Panc1 (cell line): Measurements from ENCODE around the gene ANO6.

ENCODE experiments used
- POLR2AphosphoS5 ChIP-seq: IDR thresholded peaks from 2 replicates; pipeline ENCODE4 v1.6.1; 2012; ENCODE audit warnings: mild to moderate bottlenecking, low read depth, low read length, moderate library complexity
- SIN3A ChIP-seq: IDR thresholded peaks from 2 replicates; pipeline ENCODE4 v1.6.1; 2012; ENCODE audit warnings: low read depth, mild to moderate bottlenecking, low read length, moderate library complexity, borderline replicate concordance; ENCODE audit not compliant: insufficient read depth
- TCF7L2 ChIP-seq: IDR thresholded peaks from 2 replicates; pipeline ENCODE4 v1.6.1; 2011; ENCODE audit warnings: mild to moderate bottlenecking, low read depth, low read length, inconsistent platforms
- TF ChIP-seq, protein P1 (sequence below): fragments of 450-650 bp; IDR thresholded peaks from 2 replicates; pipeline ENCODE4 v1.5.1; 2017; ENCODE audit warnings: mild to moderate bottlenecking
- TF ChIP-seq, protein P2 (sequence below), 2 experiments: IDR thresholded peaks; 2 replicates each; pipeline ENCODE4 v1.6.1; 2011 to 2012; ENCODE audit warnings: low read depth in 2 of 2, control low read depth in 1 of 2, low read length in 1 of 2, mild to moderate bottlenecking in 1 of 2, moderate library complexity in 1 of 2; ENCODE audit not compliant: insufficient read depth in 1 of 2

DNA sequence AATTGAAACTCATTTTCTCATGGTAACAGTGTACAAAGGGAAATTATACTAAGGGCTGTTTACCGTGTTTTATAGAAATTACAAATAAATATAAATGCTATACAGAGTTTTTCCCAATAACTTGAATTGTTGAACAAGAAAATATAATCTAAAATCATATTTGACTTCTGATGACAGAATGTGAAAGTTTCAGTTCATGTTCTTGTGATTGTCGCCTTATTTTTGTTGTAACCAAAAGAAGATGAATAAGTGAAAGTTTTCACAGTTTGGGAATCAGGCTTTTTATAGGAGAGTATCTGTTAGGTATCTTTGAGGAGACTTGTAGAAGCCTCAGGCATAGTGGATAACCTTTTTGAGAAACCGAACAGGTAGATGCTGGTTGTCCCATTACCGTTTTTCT, 28.1 kb downstream of the ANO6 start:
- TF ChIP-seq, protein P1, sequence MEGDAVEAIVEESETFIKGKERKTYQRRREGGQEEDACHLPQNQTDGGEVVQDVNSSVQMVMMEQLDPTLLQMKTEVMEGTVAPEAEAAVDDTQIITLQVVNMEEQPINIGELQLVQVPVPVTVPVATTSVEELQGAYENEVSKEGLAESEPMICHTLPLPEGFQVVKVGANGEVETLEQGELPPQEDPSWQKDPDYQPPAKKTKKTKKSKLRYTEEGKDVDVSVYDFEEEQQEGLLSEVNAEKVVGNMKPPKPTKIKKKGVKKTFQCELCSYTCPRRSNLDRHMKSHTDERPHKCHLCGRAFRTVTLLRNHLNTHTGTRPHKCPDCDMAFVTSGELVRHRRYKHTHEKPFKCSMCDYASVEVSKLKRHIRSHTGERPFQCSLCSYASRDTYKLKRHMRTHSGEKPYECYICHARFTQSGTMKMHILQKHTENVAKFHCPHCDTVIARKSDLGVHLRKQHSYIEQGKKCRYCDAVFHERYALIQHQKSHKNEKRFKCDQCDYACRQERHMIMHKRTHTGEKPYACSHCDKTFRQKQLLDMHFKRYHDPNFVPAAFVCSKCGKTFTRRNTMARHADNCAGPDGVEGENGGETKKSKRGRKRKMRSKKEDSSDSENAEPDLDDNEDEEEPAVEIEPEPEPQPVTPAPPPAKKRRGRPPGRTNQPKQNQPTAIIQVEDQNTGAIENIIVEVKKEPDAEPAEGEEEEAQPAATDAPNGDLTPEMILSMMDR = no peak
- TF ChIP-seq SIN3A = no peak
- no peak for TF ChIP-seq POLR2AphosphoS5
- TF ChIP-seq, protein P2, sequence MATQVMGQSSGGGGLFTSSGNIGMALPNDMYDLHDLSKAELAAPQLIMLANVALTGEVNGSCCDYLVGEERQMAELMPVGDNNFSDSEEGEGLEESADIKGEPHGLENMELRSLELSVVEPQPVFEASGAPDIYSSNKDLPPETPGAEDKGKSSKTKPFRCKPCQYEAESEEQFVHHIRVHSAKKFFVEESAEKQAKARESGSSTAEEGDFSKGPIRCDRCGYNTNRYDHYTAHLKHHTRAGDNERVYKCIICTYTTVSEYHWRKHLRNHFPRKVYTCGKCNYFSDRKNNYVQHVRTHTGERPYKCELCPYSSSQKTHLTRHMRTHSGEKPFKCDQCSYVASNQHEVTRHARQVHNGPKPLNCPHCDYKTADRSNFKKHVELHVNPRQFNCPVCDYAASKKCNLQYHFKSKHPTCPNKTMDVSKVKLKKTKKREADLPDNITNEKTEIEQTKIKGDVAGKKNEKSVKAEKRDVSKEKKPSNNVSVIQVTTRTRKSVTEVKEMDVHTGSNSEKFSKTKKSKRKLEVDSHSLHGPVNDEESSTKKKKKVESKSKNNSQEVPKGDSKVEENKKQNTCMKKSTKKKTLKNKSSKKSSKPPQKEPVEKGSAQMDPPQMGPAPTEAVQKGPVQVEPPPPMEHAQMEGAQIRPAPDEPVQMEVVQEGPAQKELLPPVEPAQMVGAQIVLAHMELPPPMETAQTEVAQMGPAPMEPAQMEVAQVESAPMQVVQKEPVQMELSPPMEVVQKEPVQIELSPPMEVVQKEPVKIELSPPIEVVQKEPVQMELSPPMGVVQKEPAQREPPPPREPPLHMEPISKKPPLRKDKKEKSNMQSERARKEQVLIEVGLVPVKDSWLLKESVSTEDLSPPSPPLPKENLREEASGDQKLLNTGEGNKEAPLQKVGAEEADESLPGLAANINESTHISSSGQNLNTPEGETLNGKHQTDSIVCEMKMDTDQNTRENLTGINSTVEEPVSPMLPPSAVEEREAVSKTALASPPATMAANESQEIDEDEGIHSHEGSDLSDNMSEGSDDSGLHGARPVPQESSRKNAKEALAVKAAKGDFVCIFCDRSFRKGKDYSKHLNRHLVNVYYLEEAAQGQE (IDR thresholded peaks at IDR 0.05; ENCODE audit: insufficient read depth in 1 of 2, low read depth in 2 of 2, low read length in 1 of 2) = no peak
- no peak for TF ChIP-seq TCF7L2
